LNCaP clone FGC (cell line): ENCODE measurements around the gene C1QTNF9B.
A peak's percentile ranks its signal among the peaks of the same experiment; 100 is the strongest.

Experiments
- DNase-seq: peaks from one replicate; pipeline ENCODE4 v3.0.0-alpha.2; 2011; ENCODE audit warnings: low read depth
- H3K4me3 ChIP-seq: 2 replicates; pipeline ENCODE4 v1.5.1; 2011; ENCODE audit warnings: mild to moderate bottlenecking, low read depth, low read length, control low read depth
- TF ChIP-seq, protein P1 (sequence below): IDR thresholded peaks from 2 replicates; pipeline ENCODE4 v1.5.1; 2012; ENCODE audit warnings: mild to moderate bottlenecking; ENCODE audit not compliant: control insufficient read depth, insufficient read depth; ENCODE audit errors: extremely low read depth

The C1QTNF9B gene

DNA sequence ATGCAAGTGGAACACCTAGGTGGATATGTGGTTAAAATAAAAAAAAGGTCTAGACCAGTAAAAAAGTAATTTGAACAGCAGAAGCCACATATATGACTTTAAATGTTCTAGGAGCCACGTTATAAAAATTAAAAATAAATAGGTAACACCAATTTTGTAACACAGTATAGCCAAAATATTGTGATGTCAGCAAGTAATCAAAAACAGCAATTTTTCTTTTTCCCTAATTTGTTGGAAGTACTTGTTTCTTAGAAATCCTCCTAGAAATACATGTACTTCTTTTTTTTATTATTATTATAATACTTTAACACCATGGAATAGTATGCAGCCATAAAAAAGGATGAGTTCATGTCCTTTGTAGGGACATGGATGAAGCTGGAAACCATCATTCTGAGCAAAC lies 25.7 kb upstream of the C1QTNF9B start:
- TF ChIP-seq, protein P1, sequence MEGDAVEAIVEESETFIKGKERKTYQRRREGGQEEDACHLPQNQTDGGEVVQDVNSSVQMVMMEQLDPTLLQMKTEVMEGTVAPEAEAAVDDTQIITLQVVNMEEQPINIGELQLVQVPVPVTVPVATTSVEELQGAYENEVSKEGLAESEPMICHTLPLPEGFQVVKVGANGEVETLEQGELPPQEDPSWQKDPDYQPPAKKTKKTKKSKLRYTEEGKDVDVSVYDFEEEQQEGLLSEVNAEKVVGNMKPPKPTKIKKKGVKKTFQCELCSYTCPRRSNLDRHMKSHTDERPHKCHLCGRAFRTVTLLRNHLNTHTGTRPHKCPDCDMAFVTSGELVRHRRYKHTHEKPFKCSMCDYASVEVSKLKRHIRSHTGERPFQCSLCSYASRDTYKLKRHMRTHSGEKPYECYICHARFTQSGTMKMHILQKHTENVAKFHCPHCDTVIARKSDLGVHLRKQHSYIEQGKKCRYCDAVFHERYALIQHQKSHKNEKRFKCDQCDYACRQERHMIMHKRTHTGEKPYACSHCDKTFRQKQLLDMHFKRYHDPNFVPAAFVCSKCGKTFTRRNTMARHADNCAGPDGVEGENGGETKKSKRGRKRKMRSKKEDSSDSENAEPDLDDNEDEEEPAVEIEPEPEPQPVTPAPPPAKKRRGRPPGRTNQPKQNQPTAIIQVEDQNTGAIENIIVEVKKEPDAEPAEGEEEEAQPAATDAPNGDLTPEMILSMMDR = no peak
- no peak overlapping the region for H3K4me3 ChIP-seq
- no peak for DNase-seq

DNA sequence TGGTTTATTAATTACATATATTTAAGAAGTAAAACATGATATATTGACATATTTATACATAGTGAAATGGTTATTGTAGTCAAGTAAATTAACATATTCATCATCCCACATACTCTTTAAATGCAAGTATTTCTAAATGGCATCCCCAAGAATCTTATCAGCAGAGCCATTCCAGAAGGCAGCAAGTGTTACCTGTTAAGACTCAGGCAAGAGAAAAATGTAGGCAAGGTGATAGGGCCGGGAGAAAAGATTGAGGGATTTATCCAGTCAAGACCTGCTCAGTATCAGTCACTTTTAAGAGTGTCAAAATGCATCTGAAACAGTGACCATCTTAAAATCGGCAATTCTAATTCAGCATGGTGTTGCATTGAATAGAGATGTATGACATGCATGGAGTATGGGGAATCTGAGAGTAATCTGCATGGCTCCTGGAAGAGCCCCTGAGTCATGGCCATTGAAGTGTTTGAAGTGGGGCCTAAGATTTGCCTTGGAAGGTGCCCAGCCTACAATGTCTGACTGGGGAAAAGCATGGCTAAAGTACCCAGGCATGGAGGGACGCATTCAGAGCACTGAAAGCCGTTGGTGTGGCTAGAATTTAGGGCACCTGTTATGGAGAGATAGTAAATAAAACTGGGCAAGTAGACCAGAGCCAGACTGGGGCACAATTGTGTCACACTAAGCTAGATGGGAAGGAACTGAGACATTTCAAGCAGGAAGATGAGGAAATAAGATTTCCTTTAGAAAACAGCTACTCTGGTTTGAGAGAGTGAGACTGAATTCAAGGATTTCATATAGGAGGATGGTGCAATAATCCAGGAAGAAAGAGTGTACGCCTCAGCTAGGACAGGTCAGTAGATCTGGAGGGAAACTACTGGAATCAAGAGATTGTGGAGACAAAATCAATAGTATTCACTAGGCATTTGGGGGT lies 25.0 kb upstream of the C1QTNF9B start:
- DNase-seq = no peak
- TF ChIP-seq, protein P1 = no peak
- H3K4me3 ChIP-seq = no peak overlapping the region

DNA sequence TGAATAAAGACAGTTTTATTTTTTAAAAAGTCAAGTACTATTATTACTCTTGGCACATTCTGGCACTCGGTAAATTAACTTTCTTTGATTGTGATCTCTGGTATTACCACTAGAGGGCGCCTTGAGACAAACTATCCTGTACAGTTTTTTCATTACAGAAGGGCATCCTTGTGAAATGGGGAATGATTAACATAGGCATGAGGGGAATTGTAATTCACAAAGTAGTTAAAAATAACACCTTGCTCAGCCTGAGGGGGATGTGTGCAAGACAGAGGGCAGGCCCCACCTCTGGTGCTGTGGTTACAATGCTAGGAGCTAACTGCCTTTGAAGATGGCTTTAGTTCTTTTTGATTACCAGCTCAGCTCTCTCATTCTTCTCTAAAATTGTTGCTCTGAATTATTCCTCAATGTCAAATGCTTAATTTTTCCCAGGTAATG lies 24.2 kb upstream of the C1QTNF9B start:
- no peak overlapping the region for H3K4me3 ChIP-seq
- DNase-seq = no peak
- TF ChIP-seq, protein P1 = peak; percentile 49

DNA sequence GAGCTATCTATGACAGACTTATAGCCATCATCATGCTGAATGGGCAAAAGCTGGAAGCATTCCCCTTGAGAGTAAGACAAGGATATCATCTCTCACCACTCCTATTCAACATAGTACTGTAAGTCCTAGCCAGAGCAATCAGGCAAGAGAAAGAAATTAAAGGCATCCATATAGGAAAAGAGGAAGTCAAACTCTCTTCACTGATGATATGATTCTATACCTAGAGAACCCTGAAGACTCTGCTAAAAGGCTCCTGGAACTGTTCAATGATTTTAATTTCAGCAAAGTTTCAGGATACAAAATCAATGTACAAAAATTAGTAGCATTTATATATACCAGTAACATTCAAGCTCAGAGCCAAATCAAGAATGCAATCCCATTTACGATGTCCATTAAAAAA lies 21.7 kb upstream of the C1QTNF9B start:
- H3K4me3 ChIP-seq = no peak overlapping the region
- DNase-seq = no peak
- TF ChIP-seq, protein P1 = no peak

DNA sequence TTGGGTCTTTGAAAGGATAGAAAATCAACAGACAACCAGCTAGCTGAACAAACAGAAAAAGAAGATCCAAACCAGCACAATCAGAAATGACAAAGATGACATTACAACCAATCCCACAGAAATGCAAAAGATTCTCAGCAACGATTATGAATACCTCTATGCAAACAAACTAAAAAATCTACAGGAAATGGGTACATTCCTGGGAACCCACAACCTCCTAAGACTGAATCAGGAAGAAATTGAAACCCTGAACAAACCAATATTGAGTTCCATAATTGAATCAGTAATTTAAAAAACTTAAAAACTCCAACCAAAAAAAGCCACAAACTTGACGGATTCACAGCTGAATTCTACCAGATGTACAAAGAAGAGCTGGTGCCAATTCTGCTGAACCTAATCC lies 20.9 kb upstream of the C1QTNF9B start:
- no peak overlapping the region for H3K4me3 ChIP-seq
- TF ChIP-seq, protein P1 = no peak
- DNase-seq = no peak

DNA sequence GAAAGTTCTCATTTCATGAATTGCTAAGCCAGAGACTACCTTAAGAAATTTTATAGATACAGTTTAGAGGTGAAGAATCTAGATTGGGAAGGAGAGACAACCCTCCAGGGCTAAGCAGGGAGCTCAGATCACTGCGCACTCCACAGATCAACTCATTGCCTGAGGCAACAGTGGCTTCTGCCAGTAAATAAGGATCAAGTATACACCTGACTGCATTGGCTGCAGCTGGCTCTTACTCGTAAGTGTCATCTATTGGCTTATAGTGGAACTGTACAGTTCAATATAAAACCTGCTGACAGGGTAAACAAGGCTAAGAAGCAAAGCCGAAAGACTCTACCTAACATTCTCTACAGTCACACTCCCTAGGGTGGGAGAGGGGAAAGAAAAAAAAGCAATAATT lies 18.0 kb upstream of the C1QTNF9B start:
- TF ChIP-seq, protein P1 = peak; percentile 39; the same call in 1 of the 2 replicates
- DNase-seq = peak; percentile 87

More for the DNA sequence above, 18.0 kb upstream of the C1QTNF9B start:
- H3K4me3 ChIP-seq = no peak overlapping the region
